Measurements from ENCODE around the gene CALCA. TPM values are rescaled to one million over a fixed set of nuclear protein-coding genes. Genes with fewer than 3 reads are reported as not detected.

CALCA gene
- total and polyA plus RNA-seq, 2 of the 8 experiments (the other 6 are each of a cell fraction or from before 2014, with no cell fraction given), result 0.50 to 0.73 TPM

GRCh38 chr11:14967581-14968243, 4.4 kb downstream of the CALCA start:
- Histone ChIP-seq H3K79me1 (ENCODE audit: low read depth, low read length) (no peaks in the 10 kb centered on the region), H3K4me3 (ENCODE audit: extremely low read depth in 1 of 4, insufficient read depth in 2 of 4, low read depth in 3 of 4, low read length in 4 of 4) (no peak overlapping the region), H3K36me3 (ENCODE audit: control insufficient read depth in 2 of 4, insufficient read depth in 4 of 4, low read length in 3 of 4) (no peaks in the 10 kb centered on the region), H2AK5ac (ENCODE audit: low read depth, low read length) (no peak overlapping the region), H3K4me2 (ENCODE audit: insufficient read depth in 1 of 2, low read depth in 2 of 2, low read length in 2 of 2) (no peak overlapping the region), H4K5ac (ENCODE audit: insufficient read length, low read depth, low read length) (no peak overlapping the region), H3K23me2 (ENCODE audit: low read depth, low read length) (peaks cover 6% of the 10 kb centered on the region), H3K14ac (ENCODE audit: insufficient read length) (no peak overlapping the region), H3K27me3 (replicated peaks in 1 of 4; ENCODE audit: control insufficient read depth in 3 of 4, extremely low read depth in 1 of 4, insufficient read depth in 3 of 4, low read length in 3 of 4) (peaks cover 18 to 28% (median 22%) of the 10 kb centered on the region in 4 experiments), H2BK12ac (ENCODE audit: low read depth, low read length) (no peak overlapping the region), H3K79me2 (ENCODE audit: control insufficient read depth in 1 of 2, insufficient read depth in 2 of 2, low read length in 2 of 2) (no peaks in the 10 kb centered on the region), H4K8ac (ENCODE audit: extremely low read depth, insufficient read depth, low read length) (no peak overlapping the region), H2BK20ac (ENCODE audit: low read length) (no peak overlapping the region), H3K18ac (ENCODE audit: extremely low read depth, low read length) (no peak overlapping the region), H3K27ac (ENCODE audit: low read depth, low read length) (no peak overlapping the region), H3K56ac (replicated peaks; ENCODE audit: insufficient read length, low read depth, low read length) (no peak overlapping the region), H3K9ac (replicated peaks in 1 of 4; ENCODE audit: extremely low read depth in 1 of 4, low read depth in 3 of 4, low read length in 3 of 4) (no peak overlapping the region), H2BK5ac (ENCODE audit: low read depth, low read length) (no peak overlapping the region), H3K9me3 (ENCODE audit: insufficient read depth in 2 of 2, low read depth in 1 of 2, low read length in 1 of 2) (no peaks in the 10 kb centered on the region), H4K91ac (replicated peaks; ENCODE audit: insufficient read length, low read length) (no peak overlapping the region), H2AFZ (ENCODE audit: low read length) (no peak overlapping the region), H2BK120ac (replicated peaks; ENCODE audit: low read depth, low read length) (no peak overlapping the region), H3K23ac (ENCODE audit: insufficient read length) (no peak overlapping the region), H3K4me1 (replicated peaks in 1 of 4; ENCODE audit: control insufficient read depth in 3 of 4, insufficient read depth in 4 of 4, low read length in 3 of 4) (peaks cover 3 to 11% (median 3%) of the 10 kb centered on the region in 4 experiments; a peak in 6 of 7 replicates), H2BK15ac (ENCODE audit: low read length) (no peak overlapping the region), H3K4ac (replicated peaks; ENCODE audit: insufficient read length, low read depth, low read length) (no peak overlapping the region), H4K20me1 (replicated peaks in 1 of 2; ENCODE audit: control insufficient read depth in 1 of 2, insufficient read depth in 2 of 2, low read length in 2 of 2) (no peaks in the 10 kb centered on the region)
- FAIRE-seq (no peak), DNase-seq (ENCODE audit: low read depth in 1 of 2, low spot score in 2 of 2) (no peak)
- CTCF ChIA-PET (ENCODE audit: partially characterized antibody), result interaction anchor here (2.1 to 4.2 kb wide), 6 partner anchors 19 to 107 kb away, joined by 6 to 36 read pairs (median 17); no protein-coding TSS in a partner anchor
- no peak for TF ChIP-seq EZH2 (IDR thresholded peaks at IDR 0.05; ENCODE audit: low read depth, low read length, severe bottlenecking)
- TF ChIP-seq KDM1A (IDR thresholded peaks at IDR 0.05; ENCODE audit: borderline replicate concordance, low read length), result no peak
- POLR2A ChIA-PET (ENCODE audit: partially characterized antibody), result no interaction called here
- 94% methylated on average over 5 of the region's 5 CpGs; no CpG with 5 or more reads in 1 of the 2 experiments for WGBS, 2 experiments (ENCODE audit: extremely low coverage in 1 of 2, insufficient coverage in 1 of 2, insufficient read length in 1 of 2, insufficient replicate concordance in 2 of 2, low coverage in 1 of 2, low lambda C conversion rate in 2 of 2, missing lambda C conversion rate in 1 of 2)
